ENCODE data around the gene KRT4.

The KRT4 gene

GRCh38 chr12:52835271-52836041, 21.5 kb upstream of the KRT4 start:
- H3K9ac ChIP-seq (ENCODE audit: low read length): no peak overlapping the region
- no peak overlapping the region for H3K27ac ChIP-seq (ENCODE audit: low read depth, low read length)
- no peaks in the 10 kb centered on the region for H3K9me3 ChIP-seq (ENCODE audit: low read length)
- H3K4me3 ChIP-seq (ENCODE audit: low read depth in 1 of 2, low read length in 2 of 2): no peak overlapping the region
- no peaks in the 10 kb centered on the region for H3K36me3 ChIP-seq (ENCODE audit: insufficient read depth, low read length)
- H3K27me3 ChIP-seq (ENCODE audit: control insufficient read depth in 1 of 2, insufficient read depth in 2 of 2, low read length in 2 of 2): no peaks in the 10 kb centered on the region
- H3K4me1 ChIP-seq (ENCODE audit: insufficient read depth, low read length): no peaks in the 10 kb centered on the region

GRCh38 chr12:52834727-52835001, 20.7 kb upstream of the KRT4 start:
- no peaks in the 10 kb centered on the region for H3K9me3 ChIP-seq (ENCODE audit: low read length)

GRCh38 chr12:52833922-52834726, 20.2 kb upstream of the KRT4 start, which contains the start of gene KRT79:
TSS of gene KRT79 (minus strand) at chr12:52834311. CDS start at chr12:52834260, 51 bp downstream.
- no peaks in the 10 kb centered on the region for H3K9me3 ChIP-seq (ENCODE audit: low read length)
- H3K27ac ChIP-seq (ENCODE audit: low read depth, low read length): no peak within 1 kb of the TSS
- no peaks in the 10 kb centered on the region for H3K36me3 ChIP-seq (ENCODE audit: insufficient read depth, low read length)
- no peaks in the 10 kb centered on the region for H3K27me3 ChIP-seq (ENCODE audit: control insufficient read depth in 1 of 2, insufficient read depth in 2 of 2, low read length in 2 of 2)
- no peaks in the 10 kb centered on the region for H3K4me1 ChIP-seq (ENCODE audit: insufficient read depth, low read length)
- H3K9ac ChIP-seq (ENCODE audit: low read length): no peak within 1 kb of the TSS
- H3K4me3 ChIP-seq (ENCODE audit: low read depth in 1 of 2, low read length in 2 of 2): no peak within 1 kb of the TSS

More at GRCh38 chr12:52834727-52835001, 20.7 kb upstream of the KRT4 start:
- no peaks in the 10 kb centered on the region for H3K4me1 ChIP-seq (ENCODE audit: insufficient read depth, low read length)
- H3K36me3 ChIP-seq (ENCODE audit: insufficient read depth, low read length): no peaks in the 10 kb centered on the region
- H3K27ac ChIP-seq (ENCODE audit: low read depth, low read length): no peak overlapping the region
- no peaks in the 10 kb centered on the region for H3K27me3 ChIP-seq (ENCODE audit: control insufficient read depth in 1 of 2, insufficient read depth in 2 of 2, low read length in 2 of 2)
- no peak overlapping the region for H3K9ac ChIP-seq (ENCODE audit: low read length)
- H3K4me3 ChIP-seq (ENCODE audit: low read depth in 1 of 2, low read length in 2 of 2): no peak overlapping the region

DNA sequence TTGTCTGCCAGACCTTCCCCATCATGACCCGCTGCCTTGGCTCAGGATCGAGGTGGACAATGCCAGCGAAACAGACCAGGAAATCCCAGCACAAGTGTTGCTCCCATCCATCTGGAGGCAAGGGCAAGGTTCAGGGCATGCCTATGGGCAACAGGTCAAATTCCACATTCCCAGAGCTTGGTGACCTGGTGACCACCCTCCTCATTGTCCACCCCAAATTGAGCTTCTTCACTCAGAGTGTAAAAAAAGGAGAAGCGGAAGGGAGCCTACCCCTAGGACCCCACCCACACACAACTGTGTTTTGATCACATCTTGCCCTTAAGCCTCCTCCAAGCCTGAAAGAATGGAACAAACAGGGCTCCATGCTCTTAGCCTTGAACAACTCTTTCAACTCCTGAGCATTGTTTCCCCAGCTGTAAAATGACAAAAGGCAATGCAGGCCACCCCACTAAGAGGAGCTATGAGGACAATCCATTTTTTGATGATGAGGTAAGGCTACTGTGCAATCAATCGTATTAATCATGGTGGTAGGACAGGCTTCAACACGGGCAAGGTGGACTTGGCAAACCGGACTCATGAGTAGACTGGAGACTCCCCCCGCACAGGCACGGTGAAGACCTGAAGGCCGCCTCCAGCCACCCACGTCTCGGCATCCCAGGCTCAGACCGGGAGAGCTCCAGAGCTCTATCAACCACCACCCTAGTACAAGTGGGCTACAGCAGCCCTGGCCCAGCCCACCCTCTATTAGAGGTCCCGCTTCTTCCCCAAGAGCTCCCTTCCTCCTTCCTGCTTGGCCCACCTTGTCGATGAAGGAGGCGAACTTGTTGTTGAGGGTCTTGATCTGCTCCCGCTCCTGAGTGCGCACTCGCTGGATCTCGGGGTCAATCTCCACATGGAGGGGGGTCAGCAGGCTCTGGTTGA, 19.3 kb upstream of the KRT4 start:
- Histone ChIP-seq H3K9ac (ENCODE audit: low read length) (no peak overlapping the region), H3K36me3 (ENCODE audit: insufficient read depth, low read length) (no peaks in the 10 kb centered on the region), H3K27ac (ENCODE audit: low read depth, low read length) (no peak overlapping the region)

DNA sequence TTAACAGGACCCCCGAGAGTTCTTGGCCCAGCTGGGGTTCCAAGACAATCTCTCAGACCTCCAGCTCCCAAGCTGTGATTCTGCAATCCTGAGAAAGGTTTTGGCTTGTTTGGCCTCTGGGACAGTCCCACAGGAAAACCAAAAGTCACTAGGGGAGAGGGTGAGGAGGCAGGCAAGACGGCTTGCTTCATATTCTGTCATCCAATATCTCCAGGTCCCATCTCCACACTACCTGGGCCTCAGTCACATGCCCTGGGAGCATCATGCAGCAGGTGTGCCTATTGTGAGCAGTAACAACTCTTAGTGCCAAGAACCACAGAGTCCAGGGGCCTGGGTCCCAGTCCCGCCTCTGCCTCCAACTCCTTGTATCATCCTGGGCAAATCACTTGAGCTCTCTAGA, 18.5 kb upstream of the KRT4 start:
- Histone ChIP-seq H3K4me3 (ENCODE audit: low read depth in 1 of 2, low read length in 2 of 2) (no peak overlapping the region), H3K27ac (ENCODE audit: low read depth, low read length) (no peak overlapping the region), H3K27me3 (ENCODE audit: control insufficient read depth in 1 of 2, insufficient read depth in 2 of 2, low read length in 2 of 2) (no peaks in the 10 kb centered on the region), H3K4me1 (ENCODE audit: insufficient read depth, low read length) (no peaks in the 10 kb centered on the region), H3K36me3 (ENCODE audit: insufficient read depth, low read length) (no peaks in the 10 kb centered on the region), H3K9me3 (ENCODE audit: low read length) (no peaks in the 10 kb centered on the region), H3K9ac (ENCODE audit: low read length) (no peak overlapping the region)

More for the DNA sequence above, 19.3 kb upstream of the KRT4 start:
- Histone ChIP-seq H3K4me3 (ENCODE audit: low read depth in 1 of 2, low read length in 2 of 2) (no peak overlapping the region), H3K9me3 (ENCODE audit: low read length) (no peaks in the 10 kb centered on the region), H3K27me3 (ENCODE audit: control insufficient read depth in 1 of 2, insufficient read depth in 2 of 2, low read length in 2 of 2) (no peaks in the 10 kb centered on the region), H3K4me1 (ENCODE audit: insufficient read depth, low read length) (no peaks in the 10 kb centered on the region)

- Histone ChIP-seq H3K9ac (ENCODE audit: low read length) (no peak overlapping the region), H3K9me3 (ENCODE audit: low read length) (no peaks in the 10 kb centered on the region), H3K4me1 (ENCODE audit: insufficient read depth, low read length) (no peaks in the 10 kb centered on the region), H3K27ac (ENCODE audit: low read depth, low read length) (no peak overlapping the region), H3K27me3 (ENCODE audit: control insufficient read depth in 1 of 2, insufficient read depth in 2 of 2, low read length in 2 of 2) (no peaks in the 10 kb centered on the region), H3K36me3 (ENCODE audit: insufficient read depth, low read length) (no peaks in the 10 kb centered on the region), H3K4me3 (ENCODE audit: low read depth in 1 of 2, low read length in 2 of 2) (no peak overlapping the region)
These were observed 17.3 kb upstream of the KRT4 start for GRCh38 chr12:52831251-52831650.

DNA sequence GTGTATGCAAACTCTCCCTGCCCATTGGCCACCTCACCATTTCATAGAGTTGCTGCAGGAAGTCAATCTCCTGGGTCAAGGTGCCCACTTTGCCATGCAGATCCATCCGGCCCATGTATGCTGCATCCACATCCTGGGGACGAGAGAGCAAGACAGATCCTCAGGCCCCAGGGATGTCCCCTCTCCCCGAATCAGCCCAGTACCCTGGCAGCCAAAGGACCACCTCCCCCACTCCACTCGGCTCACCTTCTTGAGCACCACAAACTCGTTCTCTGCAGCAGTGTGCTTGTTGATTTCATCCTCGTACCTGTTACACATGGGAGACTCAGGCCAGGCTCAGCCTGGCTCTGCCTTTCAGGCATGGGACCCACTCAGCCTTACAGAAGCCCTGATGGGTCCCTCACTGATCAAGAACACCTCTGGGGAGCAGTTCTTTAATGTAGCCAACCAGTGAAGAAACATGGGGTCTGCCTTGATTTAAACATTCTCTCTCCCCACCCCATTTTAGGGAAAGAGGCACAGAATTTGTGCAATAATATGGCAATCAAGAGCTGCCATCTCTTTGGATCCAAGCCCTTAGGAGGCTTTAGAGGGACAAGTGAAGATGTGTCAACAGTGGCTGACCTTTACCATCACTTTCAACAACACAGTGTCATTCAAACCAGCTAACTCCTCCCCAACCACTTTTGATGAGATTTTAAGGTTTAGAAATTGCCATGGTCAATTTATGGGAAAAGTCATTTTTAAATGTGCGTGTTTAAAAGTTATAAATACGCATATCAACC, 16.3 kb upstream of the KRT4 start:
- no peak overlapping the region for H3K9ac ChIP-seq (ENCODE audit: low read length)

GRCh38 chr12:52828591-52829021, 14.7 kb upstream of the KRT4 start:
- Histone ChIP-seq H3K27ac (ENCODE audit: low read depth, low read length) (no peak overlapping the region), H3K4me1 (ENCODE audit: insufficient read depth, low read length) (no peaks in the 10 kb centered on the region), H3K27me3 (ENCODE audit: control insufficient read depth in 1 of 2, insufficient read depth in 2 of 2, low read length in 2 of 2) (no peaks in the 10 kb centered on the region), H3K4me3 (ENCODE audit: low read depth in 1 of 2, low read length in 2 of 2) (no peak overlapping the region), H3K9me3 (ENCODE audit: low read length) (no peaks in the 10 kb centered on the region), H3K36me3 (ENCODE audit: insufficient read depth, low read length) (no peaks in the 10 kb centered on the region), H3K9ac (ENCODE audit: low read length) (no peak overlapping the region)

More for the DNA sequence above, 16.3 kb upstream of the KRT4 start:
- no peaks in the 10 kb centered on the region for H3K4me1 ChIP-seq (ENCODE audit: insufficient read depth, low read length)
- H3K27me3 ChIP-seq (ENCODE audit: control insufficient read depth in 1 of 2, insufficient read depth in 2 of 2, low read length in 2 of 2): no peaks in the 10 kb centered on the region
- no peaks in the 10 kb centered on the region for H3K36me3 ChIP-seq (ENCODE audit: insufficient read depth, low read length)
- H3K9me3 ChIP-seq (ENCODE audit: low read length): no peaks in the 10 kb centered on the region
- H3K27ac ChIP-seq (ENCODE audit: low read depth, low read length): no peak overlapping the region
- no peak overlapping the region for H3K4me3 ChIP-seq (ENCODE audit: low read depth in 1 of 2, low read length in 2 of 2)

- Histone ChIP-seq H3K27me3 (ENCODE audit: control insufficient read depth in 1 of 2, insufficient read depth in 2 of 2, low read length in 2 of 2) (no peaks in the 10 kb centered on the region), H3K9me3 (ENCODE audit: low read length) (no peaks in the 10 kb centered on the region)
These were observed 14.2 kb upstream of the KRT4 start for GRCh38 chr12:52828156-52828555.

DNA sequence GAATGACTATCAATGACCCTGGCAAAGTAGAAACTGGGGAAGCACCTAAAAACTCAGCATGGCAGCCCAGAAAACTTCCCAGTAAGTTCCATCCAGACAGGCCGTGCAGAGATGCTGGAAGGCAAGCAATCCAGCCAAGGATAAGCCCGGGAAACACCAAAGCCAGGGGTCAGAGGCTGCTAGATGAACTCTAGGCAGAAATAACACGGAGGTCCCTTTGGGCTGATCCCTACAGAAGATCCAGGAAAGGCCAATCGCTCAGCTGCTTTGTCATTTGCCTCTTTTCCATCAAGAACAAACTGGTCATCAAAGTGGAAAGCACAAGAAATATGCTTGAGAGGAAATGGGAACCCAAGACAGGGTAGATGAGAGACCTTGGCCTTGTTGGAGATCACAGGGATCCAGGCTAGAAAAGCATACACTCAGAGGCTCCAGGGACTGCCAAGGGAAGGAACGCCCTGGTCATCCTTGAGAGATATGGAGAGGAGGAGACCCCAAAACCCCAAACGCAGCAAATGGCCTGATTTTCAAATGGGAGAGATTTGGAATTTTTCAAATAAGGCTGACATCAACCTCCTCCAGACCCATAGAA, 13.7 kb upstream of the KRT4 start:
- Histone ChIP-seq H3K27ac (ENCODE audit: low read depth, low read length) (no peak overlapping the region), H3K27me3 (ENCODE audit: control insufficient read depth in 1 of 2, insufficient read depth in 2 of 2, low read length in 2 of 2) (no peaks in the 10 kb centered on the region), H3K36me3 (ENCODE audit: insufficient read depth, low read length) (no peaks in the 10 kb centered on the region), H3K4me1 (ENCODE audit: insufficient read depth, low read length) (no peaks in the 10 kb centered on the region), H3K4me3 (ENCODE audit: low read depth in 1 of 2, low read length in 2 of 2) (no peak overlapping the region), H3K9me3 (ENCODE audit: low read length) (no peaks in the 10 kb centered on the region), H3K9ac (ENCODE audit: low read length) (no peak overlapping the region)

More at GRCh38 chr12:52828156-52828555, 14.2 kb upstream of the KRT4 start:
- Histone ChIP-seq H3K36me3 (ENCODE audit: insufficient read depth, low read length) (no peaks in the 10 kb centered on the region), H3K27ac (ENCODE audit: low read depth, low read length) (no peak overlapping the region), H3K9ac (ENCODE audit: low read length) (no peak overlapping the region), H3K4me3 (ENCODE audit: low read depth in 1 of 2, low read length in 2 of 2) (no peak overlapping the region), H3K4me1 (ENCODE audit: insufficient read depth, low read length) (no peaks in the 10 kb centered on the region)

All from muscle layer of colon (tissue), 2 donors.